Pulmonary artery endothelial cell (primary cell): ENCODE results near the gene CDH13. TPM values are rescaled to one million over a fixed set of nuclear protein-coding genes. Genes with fewer than 3 reads are reported as not detected.
A peak's percentile ranks its signal among the peaks of the same experiment; 100 is the strongest.

Experiments
- DNase-seq: peaks from one replicate; pipeline ENCODE4 v3.0.0-alpha.2; 2011; ENCODE audit warnings: low read depth, low spot score
- total RNA-seq: library from RNA; depleted of rRNA; stranded (reverse); fragments of >200 nt; gene quantifications from 2 replicates; pipeline ENCODE4 v1.2.3, GENCODE V29; 2014

Gene CDH13
- total RNA-seq, 1 donor from 2014 or later, result 62.3 TPM

DNA sequence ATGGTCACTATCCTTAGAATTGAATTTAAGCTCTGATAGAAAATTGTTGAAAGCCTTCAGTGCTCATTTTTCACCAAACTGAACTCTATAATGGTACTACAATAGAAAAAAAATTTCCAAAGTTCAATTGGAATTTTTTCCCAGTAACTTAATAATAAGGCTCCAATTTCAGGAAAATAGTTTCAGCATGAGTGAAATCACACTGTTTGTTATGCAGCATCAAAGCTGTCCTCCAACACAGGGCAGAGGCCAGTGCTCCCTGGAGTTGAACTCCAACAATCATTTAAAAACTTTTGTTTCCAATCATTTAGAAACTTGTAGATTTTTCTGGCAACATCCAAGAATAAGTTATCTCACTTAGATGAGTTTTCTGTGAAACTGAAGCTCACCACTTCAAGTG lies 1077.9 kb downstream of the CDH13 start:
- DNase-seq, result no peak

GRCh38 chr16:83705856-83706255 lies 1079.1 kb downstream of the CDH13 start:
- DNase-seq, result no peak

- no peak for DNase-seq
Measured at GRCh38 chr16:83706394-83706793, 1079.6 kb downstream of the CDH13 start.

- DNase-seq, result no peak
Measured at GRCh38 chr16:83711069-83711468, 1084.3 kb downstream of the CDH13 start.

DNA sequence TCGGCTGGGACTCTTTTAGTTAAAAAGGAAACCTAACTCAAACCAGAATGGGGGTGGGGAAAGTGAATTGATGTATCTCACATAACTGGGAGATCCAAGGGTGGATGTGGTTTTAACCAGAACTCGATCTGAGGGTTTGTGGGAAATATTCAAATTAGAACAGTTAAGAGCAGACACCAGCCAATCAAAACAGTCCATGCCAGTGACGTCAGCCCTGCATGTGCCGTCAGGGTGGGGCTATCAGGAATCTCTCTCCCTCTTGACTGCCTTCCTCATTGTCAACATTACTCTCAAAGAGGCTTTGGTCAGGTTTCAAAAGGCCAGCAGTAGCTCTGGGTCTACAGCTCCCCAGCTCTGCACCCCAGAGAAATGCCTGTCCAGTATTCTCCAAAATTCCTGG lies 1086.8 kb downstream of the CDH13 start:
- DNase-seq, result no peak

DNA sequence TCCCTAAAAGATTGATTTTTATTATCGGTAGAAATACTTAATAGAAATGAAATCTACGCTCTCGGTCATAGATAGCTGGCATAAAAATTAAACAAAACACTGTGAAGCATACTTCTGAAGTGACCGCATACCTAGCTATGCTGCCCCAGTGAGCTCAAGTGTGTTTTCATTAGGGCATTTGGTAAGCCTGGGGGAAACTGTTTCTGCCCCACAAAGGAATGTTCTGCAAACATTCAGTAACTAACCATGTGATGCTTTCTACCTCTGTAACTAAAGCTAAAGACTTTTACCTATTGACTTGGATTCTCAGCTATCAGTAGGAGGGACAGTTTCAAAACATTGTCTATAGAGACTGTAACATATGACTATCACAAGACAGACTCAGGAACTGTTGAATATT lies 1087.5 kb downstream of the CDH13 start:
- DNase-seq, result no peak

DNA sequence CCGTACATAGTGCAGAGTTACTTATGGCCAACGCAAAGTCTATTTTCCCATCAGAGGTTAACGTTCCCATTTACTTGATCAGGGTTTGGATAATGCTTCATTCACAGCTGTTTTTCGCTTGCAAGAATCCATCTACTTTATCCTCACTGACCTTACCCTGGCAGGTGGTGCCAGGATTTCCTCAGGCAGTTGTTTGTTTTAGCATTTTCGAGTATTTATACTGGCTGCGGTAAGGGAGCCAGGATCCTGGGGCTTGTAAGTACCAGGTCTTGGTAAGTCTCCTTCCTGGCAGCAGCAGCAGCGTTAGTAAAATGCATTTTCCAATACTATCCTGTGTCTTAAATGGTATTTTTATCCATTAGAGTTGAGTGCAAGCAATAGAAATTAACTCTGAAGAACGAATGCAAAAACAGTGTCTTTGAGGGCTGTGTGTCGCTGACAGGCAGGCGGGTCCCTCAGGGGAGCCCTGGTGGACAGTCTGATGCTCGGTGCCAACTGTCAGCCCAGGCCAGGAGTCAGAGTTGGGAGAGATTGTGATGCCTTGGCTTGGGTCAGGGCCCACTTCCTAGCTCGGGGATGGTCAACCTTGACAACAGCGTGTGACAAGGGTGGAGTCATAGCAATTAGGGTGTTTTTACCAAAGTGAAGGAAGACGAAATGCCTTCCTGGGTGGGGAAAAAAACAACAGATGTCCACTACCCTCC lies 1088.6 kb downstream of the CDH13 start:
- DNase-seq, result no peak

DNA sequence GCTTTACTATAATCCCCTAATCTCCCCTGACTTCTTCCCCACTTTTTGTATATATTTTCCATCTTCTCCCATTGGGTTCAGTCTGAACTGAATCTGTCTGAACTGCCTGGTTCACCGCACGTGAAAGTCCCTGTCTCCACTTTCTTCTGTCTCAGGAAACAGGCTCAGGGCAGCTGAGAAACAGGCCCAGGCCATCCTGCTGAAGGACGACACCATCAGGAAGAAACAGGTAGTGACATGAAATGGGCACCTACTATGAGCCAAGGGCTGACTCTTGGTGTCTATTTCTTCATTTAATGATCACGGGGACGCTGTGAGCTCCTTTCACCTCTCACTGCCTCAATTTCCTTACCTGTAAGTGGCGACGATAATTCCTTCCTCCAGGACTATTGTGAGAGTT lies 1090.5 kb downstream of the CDH13 start:
- DNase-seq, result no peak

DNA sequence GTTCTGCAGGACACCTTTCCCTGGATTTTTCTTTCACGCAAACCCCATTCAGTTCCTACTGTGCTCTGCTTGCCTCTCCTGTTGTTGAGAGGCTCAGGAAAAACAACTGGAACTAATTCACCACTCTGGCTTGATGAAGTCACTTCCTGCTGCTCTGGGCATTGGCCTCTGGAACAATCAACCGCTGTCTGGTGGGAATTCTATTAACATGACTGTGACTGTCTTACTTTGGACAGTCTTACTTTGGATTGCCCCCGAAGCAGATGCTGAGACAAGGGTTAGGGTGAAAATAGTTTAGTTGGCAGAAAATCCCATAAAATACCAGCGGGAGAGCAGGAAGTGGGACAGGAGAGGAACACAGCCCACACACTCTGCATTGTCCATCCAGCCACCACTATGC lies 1091.0 kb downstream of the CDH13 start:
- peak; percentile 52 for DNase-seq

- no peak for DNase-seq
Measured at GRCh38 chr16:83720213-83720612, 1093.4 kb downstream of the CDH13 start.

DNA sequence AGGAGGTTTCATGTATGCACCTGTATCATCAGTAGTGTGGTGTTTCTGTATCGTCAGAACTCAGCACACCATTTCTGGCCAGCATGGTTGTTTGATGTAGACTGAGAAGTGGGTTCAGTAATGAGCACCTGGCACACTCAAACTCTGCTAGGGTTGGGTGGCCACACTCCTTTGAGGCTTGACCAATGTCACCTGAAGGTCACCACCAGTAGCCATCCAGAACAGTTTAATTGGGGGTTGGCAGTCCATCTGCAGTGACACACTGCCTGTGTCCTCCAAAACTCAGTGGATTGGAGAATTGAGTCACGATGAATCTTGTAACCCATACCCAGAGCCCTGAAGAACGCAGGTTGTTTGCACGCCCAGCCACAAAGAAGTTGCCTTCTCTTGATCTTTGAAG lies 1094.2 kb downstream of the CDH13 start:
- DNase-seq, result no peak

- no peak for DNase-seq
Measured at GRCh38 chr16:83721676-83722075, 1094.9 kb downstream of the CDH13 start.

DNA sequence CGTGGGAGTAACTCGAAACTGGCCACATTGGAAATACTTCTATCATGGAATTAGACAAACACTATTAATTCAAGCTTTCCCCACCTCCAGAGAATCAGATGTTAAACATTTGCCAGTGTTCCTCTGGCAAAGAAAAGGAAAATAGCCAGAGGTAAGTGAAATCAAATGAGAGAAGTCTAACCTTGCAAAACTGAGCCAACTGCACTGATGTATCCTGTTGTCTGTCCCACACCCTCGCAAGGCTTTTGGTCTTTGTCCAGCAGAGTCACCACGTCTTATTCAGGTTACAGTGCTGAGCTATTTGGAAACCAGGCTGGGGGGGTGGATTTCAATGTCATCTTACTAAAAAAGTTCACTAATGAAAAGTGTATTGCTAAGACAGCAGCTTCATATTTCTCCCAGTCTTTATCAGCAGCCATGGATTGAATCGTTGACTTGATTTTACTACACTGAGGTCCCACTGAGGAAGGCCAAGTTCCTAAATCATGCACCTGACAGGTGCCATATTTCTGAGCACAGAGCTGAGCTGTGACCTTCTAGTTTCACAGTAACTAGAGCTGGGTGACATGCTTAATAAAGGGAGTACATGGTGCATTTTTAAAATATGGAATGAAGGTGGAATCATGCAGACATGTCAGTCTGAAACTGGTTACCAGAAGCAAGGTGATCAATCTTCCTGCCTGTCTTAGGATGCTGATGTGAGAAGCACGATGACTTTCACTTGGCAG lies 1095.9 kb downstream of the CDH13 start:
- no peak for DNase-seq

- no peak for DNase-seq
Measured at GRCh38 chr16:83723244-83723643, 1096.5 kb downstream of the CDH13 start.

- no peak for DNase-seq
Measured at GRCh38 chr16:83723901-83724300, 1097.1 kb downstream of the CDH13 start.

GRCh38 chr16:83724585-83724984 lies 1097.8 kb downstream of the CDH13 start:
- DNase-seq, result no peak

DNA sequence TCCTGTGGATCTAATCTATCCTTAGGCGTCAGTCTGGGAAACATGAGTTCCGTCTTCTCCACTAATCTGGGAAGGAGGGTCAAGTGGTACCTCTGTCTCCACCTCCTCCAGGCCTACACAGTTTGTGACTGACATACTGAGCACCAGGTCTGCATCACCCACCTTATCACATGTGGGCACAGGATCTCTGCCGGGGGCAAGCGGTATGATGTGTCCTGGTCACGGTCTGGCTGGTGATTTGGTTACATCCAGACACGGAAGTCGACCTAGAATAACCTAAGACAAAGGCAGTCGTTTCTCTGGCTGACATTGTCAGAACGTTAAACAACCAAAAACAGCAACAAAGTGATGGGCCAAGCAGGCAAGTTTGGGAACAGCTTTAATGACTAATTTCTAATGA lies 1098.5 kb downstream of the CDH13 start:
- no peak for DNase-seq

DNA sequence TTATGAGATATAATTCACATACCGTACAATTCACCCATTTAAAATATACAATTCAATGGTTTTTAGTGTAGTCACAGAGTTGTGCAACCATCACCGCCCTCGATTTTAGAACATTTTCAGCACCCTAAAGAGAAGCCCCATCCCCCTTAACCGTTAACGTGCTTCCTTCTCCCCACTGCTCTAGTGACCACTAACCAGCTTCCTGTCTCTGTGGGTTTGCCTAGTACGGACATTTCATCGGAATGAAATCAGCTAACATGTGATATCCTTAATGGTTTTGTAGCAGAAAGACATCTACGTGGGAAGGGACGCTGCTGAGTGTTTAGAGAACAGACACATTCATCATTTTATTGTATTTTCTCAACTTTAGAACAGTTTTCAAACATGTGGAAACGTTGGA lies 1100.2 kb downstream of the CDH13 start:
- no peak for DNase-seq

DNA sequence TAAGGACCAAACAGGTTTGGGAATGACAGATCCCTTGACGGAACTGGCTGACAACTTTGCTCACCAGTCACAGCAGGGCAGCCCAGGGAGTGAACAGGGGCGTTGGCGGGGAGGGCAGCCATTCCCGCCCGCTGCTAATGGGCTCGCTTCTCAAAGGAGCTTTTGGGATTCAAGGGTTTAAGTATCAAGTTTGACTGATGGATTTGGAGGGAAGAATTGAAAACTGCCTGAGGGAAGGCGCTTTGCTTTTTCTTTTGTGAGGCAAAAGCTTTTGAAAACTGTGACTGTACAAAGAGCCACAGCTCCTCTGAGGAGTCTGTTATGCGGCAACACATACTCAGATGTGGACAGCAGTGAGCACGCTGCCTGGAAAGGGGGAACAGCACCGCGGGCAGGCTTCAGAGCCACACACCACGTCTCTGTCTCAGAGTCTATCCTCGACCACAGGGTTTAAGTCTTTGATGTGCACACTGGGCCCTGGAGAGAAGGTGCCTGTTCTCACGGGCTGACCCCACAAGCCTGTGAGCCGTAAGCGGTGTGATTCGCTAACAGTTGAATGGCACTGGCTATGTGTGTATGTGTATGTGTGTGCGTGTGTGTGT lies 1101.1 kb downstream of the CDH13 start:
- DNase-seq, result no peak

DNA sequence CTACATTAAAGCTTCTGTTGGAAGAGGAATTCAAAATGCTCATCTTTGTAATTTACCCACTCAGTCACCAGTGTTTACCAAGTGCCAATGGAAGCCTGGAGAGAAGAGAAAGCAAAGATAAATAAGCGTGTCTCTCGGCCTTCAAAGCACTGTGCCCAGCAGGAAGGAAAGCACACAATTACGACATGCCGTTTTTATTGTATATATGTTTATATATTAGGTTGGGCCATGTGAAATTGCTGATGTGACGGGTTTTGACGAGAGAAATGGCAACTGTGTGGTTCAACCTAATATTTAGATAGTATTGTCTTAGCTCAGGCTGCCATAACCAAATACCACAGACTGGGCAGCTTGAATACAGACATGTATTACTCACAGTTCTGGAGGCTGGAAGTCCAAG lies 1101.7 kb downstream of the CDH13 start:
- DNase-seq, result no peak

DNA sequence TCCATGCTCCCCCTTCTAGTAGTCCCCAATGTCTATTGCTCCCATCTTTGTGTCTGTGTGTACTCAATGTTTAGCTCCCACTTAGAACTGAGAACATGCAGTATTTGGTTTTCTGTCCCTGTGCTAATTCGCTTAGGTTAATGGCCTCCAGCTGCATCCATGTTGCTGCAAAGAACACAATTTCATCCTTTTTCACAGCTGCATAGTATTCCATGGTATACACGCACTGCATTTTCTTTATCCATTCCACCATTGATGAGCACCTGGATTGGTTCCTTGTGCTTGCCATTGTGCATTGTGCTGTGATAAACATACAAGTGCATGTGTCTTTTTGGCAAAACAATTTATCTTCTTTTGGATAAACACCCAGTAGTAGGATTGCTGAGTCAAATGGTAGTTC lies 1104.0 kb downstream of the CDH13 start:
- DNase-seq, result no peak

- DNase-seq, result no peak
Measured at GRCh38 chr16:83732536-83732935, 1105.8 kb downstream of the CDH13 start.

DNA sequence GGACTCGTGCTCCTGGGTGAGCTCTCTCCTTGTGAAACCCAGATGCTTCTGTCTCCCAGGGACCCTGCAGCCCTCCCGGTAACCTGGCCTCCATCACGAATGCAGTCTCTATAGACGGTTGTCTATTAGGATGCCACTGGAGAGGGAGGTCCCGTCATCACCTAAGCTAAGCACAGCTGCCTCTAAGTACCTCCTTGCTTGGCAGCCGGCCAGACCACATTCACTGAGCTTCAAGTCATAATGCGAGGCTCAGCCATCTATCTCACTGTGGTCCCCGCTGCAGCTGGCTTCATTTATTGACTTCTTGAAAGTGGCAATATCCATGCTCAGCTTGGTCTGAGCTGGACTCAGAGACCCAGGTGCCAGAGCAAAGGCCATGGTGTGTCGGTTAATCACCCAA lies 1106.5 kb downstream of the CDH13 start:
- DNase-seq, result no peak
